A549 (cell line): ENCODE results near the gene RBM26. TPM values are rescaled to one million over a fixed set of nuclear protein-coding genes. Genes with fewer than 3 reads are reported as not detected.

ENCODE experiments used
- ATAC-seq, 2 experiments: fragments of 200-7000 bp in 1 of 2; fragments of >200 bp in 1 of 2; cut with Nextera tagmentation in 1 of 2; cut with Tn5 transposase in 1 of 2; 3 replicates each; pipeline versions ENCODE4 v1.8.0 to v1.9.1; 2018 to 2020; ENCODE audit warnings: mild to moderate bottlenecking in 1 of 2, moderate library complexity in 1 of 2
- CTCF ChIA-PET: fragments of 300-600 bp; sonication (Branson Sonifier 250); formaldehyde crosslinking; extraction: SDS; loops from one replicate; lab custom pipeline; 2021; ENCODE audit warnings: antibody characterized with exemption, inconsistent platforms; lab: Yijun Ruan, JAX
- POLR2A ChIA-PET: fragments of 350-600 bp; formaldehyde crosslinking; extraction: SDS; loops from one replicate; lab custom pipeline; 2021; ENCODE audit warnings: antibody characterized with exemption, inconsistent platforms; lab: Yijun Ruan, JAX
- DNase-seq, 2 experiments: peaks; one replicate each; pipeline versions ENCODE4 v3.0.0 to v3.0.0-alpha.2; 2011 to 2016; ENCODE audit warnings: low read depth in 1 of 2, low spot score in 1 of 2
- FAIRE-seq: peaks from 2 replicates; lab custom pipeline; 2011; peaks lifted over from hg19 to GRCh38; lab: Jason Lieb, UNC
- H3K27ac ChIP-seq, 2 experiments: fragments of >200 bp; sonication (Bioruptor Twin); formaldehyde crosslinking; 3 replicates each; pipeline ENCODE4 v1.5.1; 2016 to 2017
- H3K4me1 ChIP-seq: fragments of >200 bp; sonication (Bioruptor Twin); formaldehyde crosslinking; 3 replicates; pipeline ENCODE4 v1.6.1; 2016
- H3K4me2 ChIP-seq: fragments of >200 bp; sonication (Bioruptor Twin); formaldehyde crosslinking; 3 replicates; pipeline ENCODE4 v1.6.1; 2016
- H3K4me3 ChIP-seq: fragments of >200 bp; sonication (Bioruptor Twin); formaldehyde crosslinking; 3 replicates; pipeline ENCODE4 v1.5.1; 2016
- H3K9me3 ChIP-seq: fragments of >200 bp; sonication (Bioruptor Twin); formaldehyde crosslinking; 3 replicates; pipeline ENCODE4 v1.6.1; 2016
- CEBPB ChIP-seq, 2 experiments: fragments of >200 bp in 1 of 2; sonication (Bioruptor Twin) in 1 of 2; formaldehyde crosslinking in 1 of 2; IDR thresholded peaks; 2 replicates each; pipeline ENCODE4 v1.6.1; 2012 to 2016
- CHD4 ChIP-seq: fragments of 200-600 bp; sonication (generic); IDR thresholded peaks from 2 replicates; pipeline ENCODE4 v1.6.1; 2016; ENCODE audit warnings: antibody characterized with exemption, mild to moderate bottlenecking, borderline replicate concordance
- CTCF ChIP-seq: fragments of >200 bp; sonication (Bioruptor Twin); formaldehyde crosslinking; IDR thresholded peaks from 3 replicates; pipeline ENCODE4 v1.5.1; 2016
- EHMT2 ChIP-seq: fragments of 200-600 bp; sonication (generic); IDR thresholded peaks from 2 replicates; pipeline ENCODE4 v1.6.1; 2016; ENCODE audit warnings: antibody characterized with exemption, low read depth, mild to moderate bottlenecking, moderate library complexity
- ELK1 ChIP-seq: fragments of 150-350 bp; IDR thresholded peaks from 2 replicates; pipeline ENCODE4 v1.6.1; 2014; ENCODE audit warnings: low read depth, mild to moderate bottlenecking, low read length
- FOSL2 ChIP-seq, 2 experiments: fragments of 450-650 bp in 1 of 2; fragments of >200 bp in 1 of 2; sonication (Bioruptor Twin) in 1 of 2; formaldehyde crosslinking; IDR thresholded peaks; 2 replicates each; pipeline versions ENCODE4 v1.5.0 to v1.6.1; 2016 to 2020; ENCODE audit warnings: mild to moderate bottlenecking in 1 of 2, moderate library complexity in 1 of 2
- FOXS1 ChIP-seq: fragments of 250-450 bp; sonication (Bioruptor Pico); IDR thresholded peaks from 2 replicates; pipeline ENCODE4 v1.5.0; 2020; ENCODE audit warnings: mild to moderate bottlenecking, moderate library complexity
- HES2 ChIP-seq: fragments of >200 bp; sonication (Bioruptor Twin); formaldehyde crosslinking; IDR thresholded peaks from 2 replicates; pipeline ENCODE4 v1.6.1; 2016
- HEYL ChIP-seq: fragments of 250-450 bp; sonication (Bioruptor Pico); IDR thresholded peaks from 2 replicates; pipeline ENCODE4 v1.8.0; 2021; ENCODE audit warnings: mild to moderate bottlenecking, moderate library complexity
- HOXB5 ChIP-seq: fragments of 250-450 bp; sonication (Bioruptor Pico); IDR thresholded peaks from 2 replicates; pipeline ENCODE4 v1.5.0; 2020; ENCODE audit warnings: mild to moderate bottlenecking, moderate library complexity
- JUN ChIP-seq, 2 experiments: fragments of >200 bp; sonication (Bioruptor Twin); formaldehyde crosslinking; IDR thresholded peaks; 2 replicates in 1 of 2; 3 replicates in 1 of 2; pipeline ENCODE4 v1.6.1; 2016 to 2017
- MAFK ChIP-seq: fragments of 450-650 bp; IDR thresholded peaks from 2 replicates; pipeline ENCODE4 v1.6.1; 2014; ENCODE audit not compliant: partially characterized antibody
- MAX ChIP-seq: IDR thresholded peaks from 2 replicates; pipeline ENCODE4 v1.6.1; 2012
- NR3C1 ChIP-seq: fragments of >200 bp; sonication (Bioruptor Twin); formaldehyde crosslinking; IDR thresholded peaks from 3 replicates; pipeline ENCODE4 v1.6.1; 2017
- POLR2A ChIP-seq: IDR thresholded peaks from 2 replicates; pipeline ENCODE4 v1.6.1; 2012; ENCODE audit warnings: mild to moderate bottlenecking, low read length
- POLR2AphosphoS2 ChIP-seq: conservative IDR thresholded peaks from 2 replicates; pipeline ENCODE4 v1.6.1; 2012; ENCODE audit warnings: low read length, improper control_type of control experiment, inconsistent platforms
- REST ChIP-seq: fragments of 200-600 bp; sonication (generic); IDR thresholded peaks from 2 replicates; pipeline ENCODE4 v1.6.1; 2016; ENCODE audit warnings: antibody characterized with exemption, mild to moderate bottlenecking, moderate library complexity
- SREBF2 ChIP-seq: fragments of 450-650 bp; IDR thresholded peaks from 2 replicates; pipeline ENCODE4 v1.6.1; 2014; ENCODE audit warnings: mild to moderate bottlenecking, moderate library complexity
- ZC3H11A ChIP-seq: fragments of 450-650 bp; IDR thresholded peaks from 2 replicates; pipeline ENCODE4 v1.6.1; 2014; ENCODE audit warnings: antibody characterized with exemption, mild to moderate bottlenecking
- ZFP36 ChIP-seq: fragments of 450-650 bp; IDR thresholded peaks from 2 replicates; pipeline ENCODE4 v1.6.1; 2014; ENCODE audit warnings: borderline replicate concordance; ENCODE audit not compliant: partially characterized antibody
- WGBS: methylation state at CpG from one replicate; pipeline ENCODE4 v1.1.6; 2017; ENCODE audit errors: missing lambda C conversion rate; 5-methylcytosine and 5-hydroxymethylcytosine counted together
- polyA plus RNA-seq, 4 experiments: library from polyadenylated mRNA; depleted of rRNA in 3 of 4; stranded (reverse); fragments of >200 nt; fragmentation: RNase III in 1 of 4; extraction: RNeasy Plus Mini Kit Qiagen cat#74134 plus additional on column Dnase treatment in 1 of 4; gene quantifications; 2 replicates in 3 of 4; 3 replicates in 1 of 4; pipeline ENCODE4 v1.2.3, GENCODE V29; 2011 to 2017

Gene RBM26
- polyA plus RNA-seq, 2 of the 4 experiments (the other 2 are of a cell fraction), result 29.5 to 29.7 TPM

GRCh38 chr13:79336966-79337365, 69.1 kb downstream of the RBM26 start:
- WGBS, result 89% methylated on average over 12 of the region's 12 CpGs
- ChIA-PET POLR2A (no interaction called here), CTCF (no interaction called here)
- no peak for ATAC-seq
- Histone ChIP-seq H3K9me3 (no peaks in the 10 kb centered on the region), H3K4me3 (no peak overlapping the region), H3K4me1 (no peaks in the 10 kb centered on the region), H3K27ac (no peak overlapping the region), H3K4me2 (no peak overlapping the region)
- FAIRE-seq, result no peak
- TF ChIP-seq POLR2A, result no peak
- TF ChIP-seq MAX, result no peak
- TF ChIP-seq CHD4, result no peak
- TF ChIP-seq HOXB5 (CRISPR knock-in tag), result no peak
- TF ChIP-seq JUN (IDR thresholded peaks at IDR 0.05), result no peak
- TF ChIP-seq HEYL (CRISPR knock-in tag), result no peak
- TF ChIP-seq NR3C1, result no peak
- TF ChIP-seq HES2, result no peak
- no peak for TF ChIP-seq ZFP36
- no peak for TF ChIP-seq EHMT2
- no peak for TF ChIP-seq CTCF
- no peak for DNase-seq

- CTCF ChIA-PET, result interaction anchor here (0.7 kb wide), 1 partner anchor 504 kb away, joined by 3 read pairs; no protein-coding TSS in a partner anchor
- Histone ChIP-seq H3K4me3 (no peak overlapping the region), H3K27ac (no peak overlapping the region), H3K9me3 (no peaks in the 10 kb centered on the region), H3K4me1 (0 out of 3 replicates have a peak, but pooled peaks cover 4% of the 10 kb centered on the region), H3K4me2 (no peak overlapping the region)
- TF ChIP-seq FOSL2 (IDR thresholded peaks at IDR 0.05), result no peak
- no peak for TF ChIP-seq FOSL2 (CRISPR knock-in tag; IDR thresholded peaks at IDR 0.05)
- peak; percentile 56 for TF ChIP-seq MAFK
- POLR2A ChIA-PET, result no interaction called here
- FAIRE-seq, result no peak
- 89% methylated on average over 1 of the region's 1 CpG for WGBS
- no peak for DNase-seq
- ATAC-seq, result no peak
Measured at GRCh38 chr13:79328510-79328909, 77.5 kb downstream of the RBM26 start.

- CTCF ChIA-PET, result no interaction called here
- WGBS, result 74% methylated on average over 1 of the region's 1 CpG
Measured at GRCh38 chr13:79320433-79320832, 85.6 kb downstream of the RBM26 start.

More at GRCh38 chr13:79320433-79320832, 85.6 kb downstream of the RBM26 start:
- H3K9me3 ChIP-seq, result no peaks in the 10 kb centered on the region
- DNase-seq, result no peak
- H3K4me1 ChIP-seq, result 0 out of 3 replicates have a peak, but pooled peaks cover 4% of the 10 kb centered on the region
- no peak overlapping the region for H3K27ac ChIP-seq
- H3K4me2 ChIP-seq, result no peak overlapping the region
- POLR2A ChIA-PET, result no interaction called here
- H3K4me3 ChIP-seq, result no peak overlapping the region
- ATAC-seq, result no peak
- FAIRE-seq, result no peak
- TF ChIP-seq EHMT2 (no peak), POLR2AphosphoS2 (no peak), REST (no peak), ZC3H11A (no peak), ELK1 (no peak), SREBF2 (no peak), CTCF (no peak), CEBPB (IDR thresholded peaks at IDR 0.05) (no peak), HEYL (CRISPR knock-in tag) (no peak), MAX (no peak), FOXS1 (CRISPR knock-in tag) (no peak), MAFK (no peak)
